IPS-NIHi11 (cell line): ENCODE results near the gene GRAMD4.
"Not testable (repeated sequence)": the region's sequence is repeated elsewhere in the genome, so short reads cannot be mapped to it uniquely, and the experiment has no call there.

ENCODE experiments used
- DNase-seq: peaks from one replicate; pipeline ENCODE4 v3.0.0; 2012; ENCODE audit warnings: mixed read lengths, low spot score

Gene GRAMD4

DNA sequence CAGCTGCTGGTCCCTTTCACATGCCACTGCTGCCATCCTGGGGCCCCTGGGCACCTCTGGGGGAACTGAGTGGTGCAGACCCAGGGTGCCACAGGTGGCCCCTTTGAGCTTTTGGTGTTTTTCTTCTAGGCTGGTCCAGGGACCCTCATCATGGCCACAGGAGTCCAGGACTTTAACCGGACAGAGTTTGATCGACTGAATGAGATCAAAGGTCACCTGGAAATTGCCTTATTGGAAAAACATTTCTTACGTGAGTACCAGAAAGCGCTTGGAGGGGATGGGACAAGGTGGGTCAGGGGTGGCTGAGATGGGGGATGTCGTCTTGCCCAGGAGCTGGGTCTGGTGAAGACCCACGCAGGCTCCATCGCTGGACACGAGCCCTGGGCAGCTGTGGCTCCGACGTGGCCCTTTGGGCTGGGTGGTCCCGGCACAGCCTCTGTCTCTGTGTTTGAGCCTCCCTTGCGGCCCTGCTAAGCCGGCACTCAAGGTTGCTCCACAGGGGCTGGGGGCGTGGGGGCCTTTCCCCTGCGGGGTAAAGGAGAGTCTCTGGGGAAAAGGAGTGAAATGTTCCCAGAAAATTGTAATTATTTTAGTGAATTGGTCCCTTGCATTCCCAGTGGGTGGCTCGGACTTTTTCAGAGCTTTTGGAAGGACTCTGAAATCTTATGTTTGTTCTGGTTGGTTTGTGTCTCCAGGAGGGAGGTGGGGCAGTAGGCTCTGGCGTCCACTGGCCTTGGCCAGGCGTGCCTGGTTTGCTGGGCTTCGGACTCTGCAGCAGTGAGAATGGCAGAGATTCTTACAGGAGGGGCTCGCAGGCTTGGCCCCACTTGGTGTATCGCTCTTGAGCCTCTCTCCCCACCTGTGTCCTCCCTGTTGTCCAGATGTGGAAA is 17.8 kb downstream of the GRAMD4 start:
- no peak for DNase-seq

GRCh38 chr22:46638601-46639431 is 18.6 kb downstream of the GRAMD4 start:
- no peak for DNase-seq

DNA sequence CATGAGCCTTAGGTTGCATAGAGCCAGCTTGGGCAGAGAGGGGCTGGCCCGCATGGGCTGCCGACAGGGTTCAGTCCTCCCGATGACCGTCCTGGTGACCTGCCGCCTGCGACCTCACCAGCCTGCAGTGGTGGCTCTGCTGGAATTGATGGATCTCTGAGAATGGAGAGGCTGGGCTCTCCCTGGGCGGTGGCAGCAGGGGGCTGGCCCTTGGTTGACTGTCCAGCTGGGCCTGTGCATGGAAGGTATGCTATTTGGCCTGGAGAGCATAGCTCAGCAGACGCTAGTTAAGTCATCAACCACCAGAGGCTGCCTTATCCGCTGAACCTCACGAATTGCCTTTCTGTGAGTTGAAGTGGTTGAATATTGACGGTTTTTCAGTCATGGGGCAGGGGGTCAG is 19.7 kb downstream of the GRAMD4 start:
- no peak for DNase-seq

DNA sequence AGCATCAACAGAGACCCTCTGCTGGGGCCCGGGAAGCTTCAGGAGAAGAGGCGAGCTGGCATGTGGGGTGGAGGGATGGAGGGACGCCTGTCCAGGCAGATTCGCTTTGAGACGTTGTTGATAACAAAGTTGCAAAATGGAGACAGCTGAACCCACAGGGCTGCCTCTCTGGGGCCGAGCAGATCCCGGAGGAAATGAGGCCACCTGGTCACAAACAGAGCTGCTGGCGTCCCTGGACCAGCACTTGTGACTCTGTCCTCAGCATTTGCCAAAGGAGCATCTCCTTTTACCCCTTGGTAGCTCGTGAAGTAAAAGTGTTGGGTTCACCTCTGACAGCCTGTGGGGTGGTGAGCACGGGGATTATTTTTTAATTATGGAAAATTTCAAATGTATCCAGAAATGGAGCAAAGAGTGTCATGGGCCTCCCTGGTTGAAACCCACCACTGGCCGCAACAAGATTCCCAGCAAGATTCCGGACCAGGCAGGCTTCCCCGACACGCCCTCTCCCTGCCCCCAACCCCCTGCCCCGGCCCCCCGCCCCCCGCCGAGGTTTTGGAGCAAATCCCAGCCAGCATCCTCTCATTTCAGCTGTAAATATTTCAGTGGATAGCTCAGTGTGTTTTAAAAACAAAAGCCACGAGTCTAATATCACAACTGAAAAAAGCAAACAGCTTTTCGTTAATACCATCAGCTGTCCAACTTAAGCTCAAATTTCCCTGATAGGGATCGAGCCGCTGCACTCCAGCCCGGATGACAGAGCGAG is 20.3 kb downstream of the GRAMD4 start:
- DNase-seq, result no peak

GRCh38 chr22:46641811-46642266 is 21.7 kb downstream of the GRAMD4 start:
- no peak for DNase-seq

DNA sequence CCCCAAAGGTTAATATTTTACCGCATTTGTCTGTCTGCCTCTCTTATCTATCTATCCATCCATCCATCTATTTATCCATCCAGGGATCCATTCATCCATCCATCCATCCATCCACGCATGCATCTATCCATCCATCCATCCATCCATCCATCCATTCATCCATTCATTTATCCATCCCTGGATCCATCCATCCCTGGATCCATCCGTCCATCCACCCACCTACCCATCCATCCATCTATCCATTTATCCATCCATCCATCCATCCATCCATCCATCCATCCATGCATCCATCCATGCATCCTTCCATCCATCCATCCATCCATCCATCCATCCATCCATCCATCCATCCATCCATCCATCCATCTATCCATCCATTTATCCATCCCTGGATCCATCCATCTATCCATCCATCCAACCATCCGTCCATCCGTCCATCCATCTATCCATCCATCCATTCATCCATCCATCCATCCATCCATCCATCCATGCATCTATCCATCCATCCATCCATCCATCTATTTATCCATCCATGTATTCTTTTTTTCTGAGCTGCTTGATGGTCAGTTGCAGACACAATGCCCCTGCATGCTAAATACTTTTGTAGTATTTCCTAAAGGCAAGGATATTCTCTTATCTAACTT is 22.8 kb downstream of the GRAMD4 start:
- not testable (repeated sequence) for DNase-seq

DNA sequence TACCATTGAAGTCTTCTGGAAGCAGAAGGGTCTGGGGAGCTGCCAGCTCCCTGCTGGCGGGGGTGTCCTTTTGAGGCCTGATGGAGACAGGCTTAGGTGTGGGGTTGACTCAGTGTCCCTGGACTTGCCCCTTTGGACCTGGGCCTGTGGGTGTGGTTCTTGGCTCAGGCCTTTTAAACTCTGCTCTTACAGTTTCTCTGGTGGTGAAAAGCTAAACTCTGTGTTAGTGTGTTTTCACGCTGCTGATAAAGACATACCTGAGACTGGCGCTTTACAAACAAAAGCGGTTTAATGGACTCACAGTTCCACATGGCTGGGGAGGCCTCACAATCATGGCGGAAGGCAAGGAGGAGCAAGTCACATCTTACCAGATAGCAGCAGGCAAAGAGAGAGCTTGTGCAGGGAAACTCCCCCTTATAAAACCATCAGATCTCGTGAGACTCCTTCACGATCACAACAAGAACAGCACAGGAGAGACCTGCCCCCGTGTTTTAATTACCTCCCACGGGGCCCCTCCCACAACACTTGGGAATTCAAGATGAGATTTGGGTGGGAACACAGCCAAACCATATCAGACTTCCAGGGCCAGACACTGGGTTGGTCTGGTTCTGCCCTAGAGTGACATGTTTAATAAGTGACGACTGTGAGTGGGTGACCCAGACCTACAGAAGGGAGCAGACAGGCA is 26.5 kb downstream of the GRAMD4 start:
- DNase-seq, result no peak

- not testable (repeated sequence) for DNase-seq
These were observed 28.1 kb downstream of the GRAMD4 start for GRCh38 chr22:46648225-46648820.

DNA sequence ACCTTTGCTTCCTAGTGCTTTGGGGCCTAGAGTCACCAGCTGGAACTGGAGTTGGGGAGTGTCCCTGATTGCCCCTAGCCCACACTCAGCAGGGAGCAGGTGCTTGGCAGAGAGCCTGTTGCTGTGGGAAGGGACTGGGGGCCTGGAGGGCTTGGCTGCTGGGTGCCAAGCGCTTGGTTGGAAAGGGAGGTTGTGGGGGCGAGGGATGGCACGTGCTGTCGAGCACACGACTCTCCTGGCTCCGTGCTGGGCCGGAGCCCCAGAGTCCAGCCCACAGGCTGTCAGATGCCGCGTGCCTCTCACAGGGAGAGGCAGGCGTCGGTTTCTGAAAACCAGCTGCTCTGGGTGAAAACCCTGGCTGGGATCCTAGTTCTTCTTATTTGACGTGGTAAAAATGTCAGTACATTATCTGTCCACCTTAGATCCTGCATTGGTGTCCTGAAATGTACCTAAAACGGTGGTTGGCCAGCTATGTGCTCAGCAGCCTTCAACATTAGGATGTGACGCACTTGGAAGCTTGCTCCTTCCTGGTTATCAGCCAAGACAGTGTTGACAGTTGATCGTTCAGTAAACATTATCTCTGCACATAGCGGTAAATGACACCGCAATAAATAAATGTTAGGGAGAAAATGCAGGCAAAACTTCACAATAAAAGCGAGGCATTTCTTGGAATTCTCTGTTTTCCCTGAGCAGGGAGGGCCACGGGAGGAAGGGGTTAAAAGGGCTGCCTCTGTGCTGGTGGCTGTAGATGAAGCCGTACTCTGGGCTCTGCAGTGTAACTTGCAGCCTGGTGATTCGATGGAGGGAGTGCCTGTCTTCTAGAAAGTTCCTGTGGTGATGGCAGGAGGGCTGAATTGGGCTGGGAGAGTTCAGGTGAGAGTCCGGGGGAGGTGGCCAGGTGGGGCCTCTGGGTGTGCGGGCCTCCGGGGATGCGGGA is 29.2 kb downstream of the GRAMD4 start:
- no peak for DNase-seq

- DNase-seq, result no peak
These were observed 30.1 kb downstream of the GRAMD4 start for GRCh38 chr22:46650078-46650810.

DNA sequence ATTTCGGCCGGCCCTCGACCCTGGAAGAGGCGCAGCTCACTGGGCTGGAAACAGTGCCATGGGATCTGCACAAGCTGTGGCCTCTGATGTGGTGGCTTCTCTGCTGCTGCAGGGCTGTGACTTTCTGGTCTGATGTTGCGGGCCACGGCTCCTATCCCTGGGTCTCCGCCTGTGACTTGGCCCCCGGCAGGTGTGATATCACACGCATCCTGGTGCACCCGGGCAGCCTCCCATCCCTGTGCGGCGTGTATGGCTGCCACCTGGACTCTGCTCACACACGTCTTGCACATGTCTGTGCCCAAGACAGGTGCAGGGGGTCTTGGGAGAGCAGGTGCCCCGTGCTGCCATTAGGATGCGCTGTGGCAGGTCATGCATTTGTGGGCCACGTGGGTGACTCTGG is 31.1 kb downstream of the GRAMD4 start:
- no peak for DNase-seq

- DNase-seq, result no peak
These were observed 32.1 kb downstream of the GRAMD4 start for GRCh38 chr22:46652081-46652846.

GRCh38 chr22:46652847-46653331 is 32.7 kb downstream of the GRAMD4 start:
- no peak for DNase-seq

DNA sequence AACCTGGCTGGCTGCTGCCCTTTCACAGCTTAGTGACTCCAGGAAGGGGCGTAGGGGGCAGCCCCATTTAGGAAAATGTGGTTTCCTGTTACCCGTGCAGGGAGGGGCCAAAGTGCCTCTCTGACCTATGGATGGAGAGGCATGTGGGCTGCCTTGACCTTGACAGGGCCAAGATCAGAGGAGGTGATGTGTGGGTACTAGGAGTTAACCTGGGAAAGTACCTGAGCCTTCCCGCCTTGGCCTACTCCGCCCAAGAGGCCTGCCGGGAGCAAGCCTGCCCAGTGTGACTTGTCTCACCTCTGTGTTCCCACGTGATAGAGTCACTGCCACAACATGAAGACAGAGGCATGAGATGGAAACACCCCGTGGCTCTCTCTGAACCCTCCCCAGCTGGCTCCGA is 33.4 kb downstream of the GRAMD4 start:
- DNase-seq, result no peak

DNA sequence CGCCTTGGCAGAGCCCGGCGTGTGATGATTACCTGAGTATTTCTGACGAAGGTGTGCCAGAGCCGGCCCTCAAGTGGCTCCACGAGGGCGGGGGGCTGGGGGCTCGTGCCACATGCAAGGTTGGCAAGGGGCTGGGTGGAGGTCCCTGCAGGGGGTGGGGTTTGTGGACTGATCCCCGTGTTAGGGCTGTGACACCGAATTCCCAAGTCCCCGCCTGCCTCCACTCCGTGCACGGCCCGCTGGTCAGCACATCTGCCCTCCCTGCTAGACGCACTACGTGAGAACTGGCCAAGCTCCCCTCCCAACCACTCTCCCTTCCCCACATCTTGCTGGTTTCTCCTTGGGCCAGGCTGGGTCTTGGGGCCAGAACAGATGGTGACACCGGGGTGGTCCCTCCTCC is 34.2 kb downstream of the GRAMD4 start:
- DNase-seq, result no peak

DNA sequence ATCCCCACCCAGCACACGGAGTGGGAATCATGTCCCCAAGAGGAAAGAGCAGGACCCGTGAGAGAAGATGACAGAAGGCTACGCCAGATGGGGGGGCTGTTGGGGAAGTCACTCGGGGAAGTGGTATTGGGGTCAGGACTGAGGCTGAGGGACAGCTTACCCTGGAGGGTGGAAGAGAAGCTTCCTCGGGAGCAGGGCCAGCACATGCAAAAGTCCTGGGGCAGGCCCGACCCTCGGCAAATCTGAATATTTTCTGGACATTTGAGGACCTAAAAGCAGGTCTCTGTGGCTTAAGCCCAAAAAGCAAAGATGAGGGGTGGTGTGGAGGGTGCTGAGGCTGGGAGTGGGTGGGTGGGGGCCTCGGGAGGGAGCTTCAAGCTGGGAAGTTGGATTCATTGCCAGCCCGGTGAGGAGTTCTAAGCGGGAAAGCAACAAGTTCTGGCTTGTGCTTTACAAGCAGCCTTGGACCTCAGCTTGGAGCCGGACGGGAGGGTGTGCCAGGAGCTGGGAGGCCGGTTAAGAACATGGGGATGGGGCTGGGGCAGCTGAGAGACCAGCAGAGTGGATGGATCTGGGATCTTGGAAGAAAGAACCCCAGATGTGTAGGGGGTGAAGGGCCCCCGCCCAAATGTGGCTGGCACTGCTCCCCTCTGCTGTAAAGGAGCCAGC is 34.9 kb downstream of the GRAMD4 start:
- DNase-seq, result no peak

GRCh38 chr22:46655861-46656608 is 35.8 kb downstream of the GRAMD4 start:
- DNase-seq, result no peak
